ENCODE measurements around the gene RNF167.
A peak's percentile ranks its signal among the peaks of the same experiment; 100 is the strongest.
"Not testable (repeated sequence)": the region's sequence is repeated elsewhere in the genome, so short reads cannot be mapped to it uniquely, and the experiment has no call there.

The RNF167 gene

GRCh38 chr17:4902540-4902939 lies 37.5 kb upstream of the RNF167 start:
- DNase-seq (ENCODE audit: low spot score), result no peak
- no peak for FAIRE-seq

- peak; percentile 48 for FAIRE-seq
- peak; percentile 54 for DNase-seq (ENCODE audit: low spot score)
Measured at GRCh38 chr17:4903051-4903818, 36.8 kb upstream of the RNF167 start, which contains the start of gene CHRNE. Gene CHRNE, minus strand, starts transcription at chr17:4903098. Its CDS starts 35 bp downstream, at chr17:4903063.

- DNase-seq (ENCODE audit: low spot score); FAIRE-seq: not testable (repeated sequence)
Measured at GRCh38 chr17:4906642-4907041, 33.4 kb upstream of the RNF167 start.

GRCh38 chr17:4908301-4908700 lies 31.8 kb upstream of the RNF167 start:
- DNase-seq (ENCODE audit: low spot score), result no peak
- no peak for FAIRE-seq

- FAIRE-seq, result peak; percentile 66
- peak; percentile 66 for DNase-seq (ENCODE audit: low spot score)
Measured at GRCh38 chr17:4908711-4909496, 31.2 kb upstream of the RNF167 start.

- no peak for FAIRE-seq
- DNase-seq (ENCODE audit: low spot score), result no peak
Measured at GRCh38 chr17:4913994-4914393, 26.1 kb upstream of the RNF167 start.

- FAIRE-seq, result not testable (repeated sequence)
Measured at GRCh38 chr17:4914551-4914950, 25.5 kb upstream of the RNF167 start.

GRCh38 chr17:4919511-4920047 lies 20.5 kb upstream of the RNF167 start:
- DNase-seq (ENCODE audit: low spot score) (no peak), FAIRE-seq (no peak)

More at GRCh38 chr17:4914551-4914950, 25.5 kb upstream of the RNF167 start:
- not testable (repeated sequence) for DNase-seq (ENCODE audit: low spot score)

GRCh38 chr17:4920351-4921048 lies 19.6 kb upstream of the RNF167 start:
- DNase-seq (ENCODE audit: low spot score) (no peak), FAIRE-seq (no peak)

- FAIRE-seq (no peak), DNase-seq (ENCODE audit: low spot score) (no peak)
Measured at GRCh38 chr17:4921320-4921719, 18.7 kb upstream of the RNF167 start.

- FAIRE-seq, result not testable (repeated sequence)
Measured at GRCh38 chr17:4926577-4927335, 13.3 kb upstream of the RNF167 start.

GRCh38 chr17:4928881-4929280 lies 11.2 kb upstream of the RNF167 start:
- FAIRE-seq (no peak), DNase-seq (ENCODE audit: low spot score) (no peak)

More at GRCh38 chr17:4926577-4927335, 13.3 kb upstream of the RNF167 start:
- DNase-seq (ENCODE audit: low spot score), result not testable (repeated sequence)

- DNase-seq (ENCODE audit: low spot score), result no peak
Measured at GRCh38 chr17:4931963-4932362, 8.1 kb upstream of the RNF167 start, which contains the start of gene GP1BA. Gene GP1BA, plus strand, starts transcription at chr17:4932277. Its CDS starts 328 bp downstream, at chr17:4932605.

GRCh38 chr17:4932756-4933155 lies 7.3 kb upstream of the RNF167 start:
- FAIRE-seq (no peak), DNase-seq (ENCODE audit: low spot score) (no peak)

More at GRCh38 chr17:4931963-4932362, 8.1 kb upstream of the RNF167 start, which contains the start of gene GP1BA:
- FAIRE-seq, result no peak

GRCh38 chr17:4933646-4934045 lies 6.4 kb upstream of the RNF167 start:
- DNase-seq (ENCODE audit: low spot score), result no peak

GRCh38 chr17:4934173-4934979 lies 5.7 kb upstream of the RNF167 start:
- DNase-seq (ENCODE audit: low spot score) (peak; percentile 42), FAIRE-seq (no peak)

More at GRCh38 chr17:4933646-4934045, 6.4 kb upstream of the RNF167 start:
- FAIRE-seq, result no peak

GRCh38 chr17:4935650-4936049 lies 4.4 kb upstream of the RNF167 start:
- DNase-seq (ENCODE audit: low spot score) (no peak), FAIRE-seq (no peak)

- FAIRE-seq (no peak), DNase-seq (ENCODE audit: low spot score) (no peak)
Measured at GRCh38 chr17:4936436-4936835, 3.6 kb upstream of the RNF167 start.

GRCh38 chr17:4937553-4937952 lies 2.5 kb upstream of the RNF167 start:
- FAIRE-seq, result no peak

More at GRCh38 chr17:4937553-4937952, 2.5 kb upstream of the RNF167 start:
- no peak for DNase-seq (ENCODE audit: low spot score)
